Measurements from ENCODE around the gene TRPC6. TPM values are rescaled to one million over a fixed set of nuclear protein-coding genes. Genes with fewer than 3 reads are reported as not detected.

Gene TRPC6
- 1 to 10 TPM in 1 of 4 donors, under 1 TPM in 3; 0.21 to 1.1 (median 0.47) TPM for total RNA-seq
- polyA plus RNA-seq, result under 1 TPM; 0.04 to 0.17 (median 0.08) TPM
- long read RNA-seq, donor 1, result 0 reads
- long read RNA-seq, donor 2, partial matches to known transcripts, result 1 of 1 reads
- long read RNA-seq, donor 2, other reads (novel, unspliced or antisense), result 0 of 1 reads

- Histone ChIP-seq H3K4me3 (peak within 1 kb of the TSS; percentile 58), H3K27ac (no peak within 1 kb of the TSS), H3K9me3 (no peaks in the 10 kb centered on the region), H3K4me1 (no peaks in the 10 kb centered on the region), H3K36me3 (ENCODE audit: insufficient read depth in 1 of 2, low read depth in 1 of 2) (no peaks in the 10 kb centered on the region), H3K27me3 (ENCODE audit: insufficient read depth in 3 of 3, low read length in 2 of 3) (peaks cover 2 to 27% (median 3%) of the 10 kb centered on the region in 3 donors)
- TF ChIP-seq, protein P1, sequence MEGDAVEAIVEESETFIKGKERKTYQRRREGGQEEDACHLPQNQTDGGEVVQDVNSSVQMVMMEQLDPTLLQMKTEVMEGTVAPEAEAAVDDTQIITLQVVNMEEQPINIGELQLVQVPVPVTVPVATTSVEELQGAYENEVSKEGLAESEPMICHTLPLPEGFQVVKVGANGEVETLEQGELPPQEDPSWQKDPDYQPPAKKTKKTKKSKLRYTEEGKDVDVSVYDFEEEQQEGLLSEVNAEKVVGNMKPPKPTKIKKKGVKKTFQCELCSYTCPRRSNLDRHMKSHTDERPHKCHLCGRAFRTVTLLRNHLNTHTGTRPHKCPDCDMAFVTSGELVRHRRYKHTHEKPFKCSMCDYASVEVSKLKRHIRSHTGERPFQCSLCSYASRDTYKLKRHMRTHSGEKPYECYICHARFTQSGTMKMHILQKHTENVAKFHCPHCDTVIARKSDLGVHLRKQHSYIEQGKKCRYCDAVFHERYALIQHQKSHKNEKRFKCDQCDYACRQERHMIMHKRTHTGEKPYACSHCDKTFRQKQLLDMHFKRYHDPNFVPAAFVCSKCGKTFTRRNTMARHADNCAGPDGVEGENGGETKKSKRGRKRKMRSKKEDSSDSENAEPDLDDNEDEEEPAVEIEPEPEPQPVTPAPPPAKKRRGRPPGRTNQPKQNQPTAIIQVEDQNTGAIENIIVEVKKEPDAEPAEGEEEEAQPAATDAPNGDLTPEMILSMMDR (IDR thresholded peaks at IDR 0.05), result no peak
- intact Hi-C loops (cut with DNase I), result no loop called here
- DNase-seq (peak in 1 of 2 donors; percentile 54), ATAC-seq (no peak)
- WGBS, 3 donors, result 0 to 1% (median 1%) methylated on average over 59 to 74 of the region's 74 CpGs
Measured at GRCh38 chr11:101583251-101584128, at the start of gene TRPC6. TRPC6 (minus strand) TSS chr11:101584007; CDS start chr11:101583503, 504 bp downstream.

DNA sequence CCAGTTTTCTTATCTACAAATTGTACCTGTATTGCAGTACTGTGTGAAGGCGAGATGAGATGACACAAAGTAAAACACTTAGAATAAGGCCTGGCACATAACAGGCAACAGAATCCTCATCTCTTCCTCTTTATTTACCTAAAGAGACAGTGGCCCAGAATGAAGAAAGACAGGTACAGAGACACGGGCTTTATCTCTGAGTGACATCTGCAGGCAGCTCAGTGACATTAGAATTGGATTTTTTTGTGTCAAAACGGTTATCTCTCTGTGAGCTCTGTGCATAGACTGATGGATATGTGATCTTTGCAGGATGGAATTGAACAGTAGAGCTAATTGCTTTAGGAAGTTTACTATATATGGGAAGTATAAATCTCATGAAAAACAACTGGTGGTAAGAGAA, 36.2 kb upstream of the TRPC6 start:
- H3K36me3 ChIP-seq (ENCODE audit: insufficient read depth in 1 of 2, low read depth in 1 of 2), result no peaks in the 10 kb centered on the region
- H3K27ac ChIP-seq, result no peak overlapping the region
- H3K4me1 ChIP-seq, result no peaks in the 10 kb centered on the region
- TF ChIP-seq, protein P1 (IDR thresholded peaks at IDR 0.05), result no peak
- H3K27me3 ChIP-seq (ENCODE audit: insufficient read depth in 3 of 3, low read length in 2 of 3), result peaks cover 0 to 3% (median 0%) of the 10 kb centered on the region in 3 donors
- DNase-seq, result no peak
- ATAC-seq, result no peak
- no peak overlapping the region for H3K4me3 ChIP-seq
- 41 to 66% (median 56%) methylated on average over 3 of the region's 3 CpGs for WGBS, 3 donors
- intact Hi-C loops (cut with DNase I), result no loop called here
- H3K9me3 ChIP-seq, result no peaks in the 10 kb centered on the region

DNA sequence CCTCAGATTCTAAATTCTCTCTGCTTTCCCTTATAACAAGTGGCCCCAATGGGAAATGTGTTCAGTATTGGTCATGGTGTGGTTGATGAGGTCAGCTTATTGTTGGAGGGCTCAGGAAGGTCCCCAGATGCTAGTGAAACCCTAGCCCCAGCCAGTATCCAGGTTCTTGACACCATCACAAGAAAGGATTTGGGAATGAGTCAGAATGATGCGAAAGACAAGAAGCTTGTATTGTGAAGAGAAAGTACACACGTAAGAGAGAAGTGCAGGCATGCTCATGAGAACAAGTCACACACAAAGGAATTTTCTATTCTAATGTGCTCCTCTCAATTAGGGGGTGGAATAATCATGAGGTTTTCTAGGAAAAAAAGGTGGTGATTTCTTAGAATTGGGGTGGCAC, 34.9 kb upstream of the TRPC6 start:
- H3K36me3 ChIP-seq (ENCODE audit: insufficient read depth in 1 of 2, low read depth in 1 of 2), result no peaks in the 10 kb centered on the region
- no peak overlapping the region for H3K4me3 ChIP-seq
- H3K27me3 ChIP-seq (ENCODE audit: insufficient read depth in 3 of 3, low read length in 2 of 3), result peaks cover 0 to 3% (median 0%) of the 10 kb centered on the region in 3 donors
- no peaks in the 10 kb centered on the region for H3K4me1 ChIP-seq
- intact Hi-C loops (cut with DNase I), result no loop called here
- no peaks in the 10 kb centered on the region for H3K9me3 ChIP-seq
- TF ChIP-seq, protein P1 (IDR thresholded peaks at IDR 0.05), result no peak
- DNase-seq (no peak), ATAC-seq (no peak)
- H3K27ac ChIP-seq, result no peak overlapping the region
- 61 to 74% (median 64%) methylated on average over 2 of the region's 2 CpGs for WGBS, 3 donors

DNA sequence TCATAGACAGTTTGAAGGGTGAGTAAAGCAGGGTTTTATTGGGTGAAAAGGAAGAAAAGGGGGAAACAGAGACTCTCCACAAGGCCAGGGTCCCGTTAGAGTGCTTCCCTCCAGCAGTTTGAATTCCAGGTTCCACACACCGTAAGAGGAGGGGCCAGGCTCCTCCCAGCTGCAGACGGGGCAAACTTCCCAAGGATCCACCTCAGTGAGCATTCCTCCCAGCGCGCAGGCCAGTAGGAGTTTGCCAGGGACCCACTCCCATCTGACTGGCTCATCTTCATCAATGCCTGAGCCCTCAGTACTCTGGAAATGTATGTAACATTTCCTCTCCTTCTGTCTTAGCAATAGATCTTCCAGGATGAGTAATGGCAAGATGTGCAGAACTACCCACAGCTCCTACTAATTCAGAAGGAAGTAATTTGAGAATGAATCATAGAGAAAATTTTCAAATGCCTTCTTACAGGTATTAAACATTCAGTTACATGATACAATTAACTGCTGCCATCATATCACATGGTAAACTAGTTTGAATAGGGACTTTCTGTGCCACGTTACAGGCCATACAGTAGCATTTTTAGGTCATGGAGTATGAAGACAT, 34.0 kb upstream of the TRPC6 start:
- Histone ChIP-seq H3K4me3 (no peak overlapping the region), H3K27ac (no peak overlapping the region), H3K9me3 (no peaks in the 10 kb centered on the region), H3K36me3 (ENCODE audit: insufficient read depth in 1 of 2, low read depth in 1 of 2) (no peaks in the 10 kb centered on the region), H3K27me3 (ENCODE audit: insufficient read depth in 3 of 3, low read length in 2 of 3) (peaks cover 0 to 3% (median 0%) of the 10 kb centered on the region in 3 donors), H3K4me1 (no peaks in the 10 kb centered on the region)
- TF ChIP-seq, protein P1 (IDR thresholded peaks at IDR 0.05), result no peak
- DNase-seq (no peak), ATAC-seq (no peak)
- intact Hi-C loops (cut with DNase I), result no loop called here
- 46 to 48% (median 47%) methylated on average over 6 of the region's 6 CpGs for WGBS, 3 donors

Measured in psoas muscle (tissue), 8 donors.